HG03135 (cell line): ENCODE data around the gene TRIM67.

Experiments
- ATAC-seq: cut with Tn5 transposase; IDR thresholded peaks from one replicate; pipeline ENCODE4 v1.9.1; 2021; ENCODE audit warnings: mild to moderate bottlenecking, moderate library complexity; ENCODE audit not compliant: unreplicated experiment

The TRIM67 gene

GRCh38 chr1:231183639-231184590 is 22.1 kb downstream of the TRIM67 start:
- no peak for ATAC-seq

- ATAC-seq = no peak
Observed at GRCh38 chr1:231184891-231185290, 23.0 kb downstream of the TRIM67 start.

DNA sequence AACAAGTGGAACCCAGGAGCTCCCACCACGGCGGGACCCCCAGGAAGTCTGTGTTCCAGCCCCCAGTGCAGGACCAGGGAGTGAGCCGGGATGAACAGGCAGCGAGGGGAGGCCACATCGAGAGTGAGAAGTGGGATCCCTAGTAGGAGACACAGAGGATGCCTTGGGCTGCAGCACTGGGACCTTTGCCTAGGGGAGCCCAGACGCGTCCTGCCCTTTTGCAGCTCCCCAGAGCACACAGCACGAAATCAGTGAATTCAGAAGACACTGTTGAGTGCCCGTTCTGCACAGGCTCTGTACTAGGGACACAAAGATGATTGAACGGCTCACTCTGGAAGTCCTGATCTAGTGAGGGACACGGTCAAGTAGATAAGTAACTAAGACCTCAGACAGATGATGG is 23.5 kb downstream of the TRIM67 start:
- ATAC-seq = no peak

GRCh38 chr1:231186356-231187115 is 24.7 kb downstream of the TRIM67 start:
- no peak for ATAC-seq

DNA sequence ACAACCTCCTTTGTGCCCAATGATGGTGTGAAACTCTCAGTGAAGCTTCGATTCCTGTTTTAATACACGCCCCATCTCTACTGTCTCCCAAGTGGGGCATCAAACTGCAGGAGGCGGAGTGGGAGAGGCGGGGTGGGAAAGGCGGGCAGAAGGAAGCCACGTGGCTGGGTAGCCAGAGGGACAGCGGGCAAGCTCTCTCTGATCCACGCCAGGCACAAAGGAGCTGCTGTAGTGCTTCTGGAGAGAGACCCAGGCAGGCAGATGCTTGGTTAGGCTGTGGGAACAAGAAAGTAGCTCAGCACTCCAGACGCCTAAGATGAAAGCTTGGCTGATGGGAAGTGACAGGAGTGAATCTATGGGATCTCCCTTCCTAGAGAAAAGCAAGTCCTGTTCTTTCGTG is 25.7 kb downstream of the TRIM67 start:
- no peak for ATAC-seq

DNA sequence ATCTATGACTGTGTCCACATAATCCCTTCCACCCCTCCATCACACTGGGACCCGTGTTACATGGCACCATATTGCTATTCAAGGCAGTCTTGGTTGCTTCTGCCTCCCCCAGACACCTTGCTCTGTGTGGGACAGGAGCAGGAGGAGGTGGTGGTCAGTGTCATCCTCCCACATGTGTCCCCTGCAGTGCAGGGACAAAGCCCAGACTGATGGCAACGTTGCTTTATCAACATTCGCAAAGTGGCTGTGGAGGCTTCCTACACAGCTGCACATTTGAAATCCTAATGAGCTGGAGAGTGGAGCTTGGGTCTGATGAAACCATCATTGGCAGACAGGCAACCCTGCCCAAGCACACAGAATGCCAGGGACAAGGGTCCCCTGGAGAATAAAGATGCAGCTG is 26.2 kb downstream of the TRIM67 start:
- ATAC-seq = no peak

DNA sequence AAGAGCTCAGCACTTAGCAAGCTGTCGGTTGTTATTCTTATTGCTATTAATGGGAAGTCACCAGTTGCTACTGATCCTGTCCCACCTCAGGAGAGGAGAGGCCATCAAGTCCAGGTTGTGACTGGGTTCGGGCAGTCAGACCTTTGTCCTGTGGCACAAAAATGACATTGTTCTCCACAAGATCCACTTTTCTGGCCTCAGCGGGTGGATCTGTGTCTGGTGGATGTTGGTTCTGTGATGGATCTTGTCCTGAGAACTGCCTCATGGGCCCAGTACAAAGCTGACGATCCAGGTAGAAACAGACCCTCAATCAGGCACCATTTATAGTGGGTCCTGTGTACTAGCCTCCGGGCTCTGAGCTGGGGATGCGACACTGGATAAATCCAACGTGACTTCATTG is 26.9 kb downstream of the TRIM67 start:
- ATAC-seq = no peak

- no peak for ATAC-seq
Observed at GRCh38 chr1:231189683-231190270, 27.9 kb downstream of the TRIM67 start.

GRCh38 chr1:231190456-231190855 is 28.6 kb downstream of the TRIM67 start:
- ATAC-seq = no peak

- ATAC-seq = no peak
Observed at GRCh38 chr1:231192620-231193163, 30.8 kb downstream of the TRIM67 start.

DNA sequence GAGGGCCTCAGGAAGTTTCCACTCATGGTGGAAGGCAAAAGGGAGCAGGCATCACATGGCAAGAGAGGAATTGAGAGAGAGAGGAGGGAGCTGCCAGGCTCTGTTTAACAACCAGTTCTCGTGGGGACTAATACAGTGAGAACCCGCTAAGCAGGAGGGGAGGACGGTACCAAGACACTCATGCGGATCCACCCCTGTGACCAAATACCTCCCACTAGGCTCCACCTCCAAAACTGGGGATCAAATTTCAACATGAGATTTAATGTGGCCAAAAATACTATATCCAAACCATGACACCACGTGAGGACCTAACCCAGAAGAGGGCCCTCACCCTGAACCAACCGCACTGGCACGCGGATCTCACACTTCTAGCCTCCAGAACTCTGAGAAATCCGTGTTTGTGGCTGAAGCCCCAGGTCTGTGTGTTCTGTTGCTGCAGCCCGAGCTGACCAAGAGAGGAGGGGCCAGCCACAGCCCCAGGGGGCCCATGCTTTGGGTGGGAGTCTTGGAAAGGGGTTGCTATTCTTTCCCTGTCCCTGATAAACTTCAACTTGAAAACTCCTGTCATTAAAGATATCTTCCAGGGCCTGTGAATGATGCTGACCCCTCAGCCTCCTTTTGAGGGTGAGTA is 32.0 kb downstream of the TRIM67 start:
- no peak for ATAC-seq

DNA sequence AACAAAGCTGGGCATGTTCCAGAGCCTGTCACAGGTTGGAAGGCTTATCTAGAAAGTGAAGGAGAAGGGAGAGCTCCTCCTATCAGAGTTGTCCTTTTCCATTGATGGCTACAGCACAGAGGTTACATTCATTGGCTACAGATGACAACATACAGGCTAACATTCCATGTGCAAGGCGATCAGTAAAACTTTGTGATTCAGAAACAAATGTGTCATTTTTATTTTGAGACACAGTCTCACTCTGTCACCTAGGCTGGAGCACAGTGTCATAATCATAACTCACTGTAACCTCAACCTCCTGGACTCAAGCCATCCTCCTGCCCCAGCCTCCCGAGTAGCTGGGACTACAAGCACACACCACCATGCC is 32.6 kb downstream of the TRIM67 start:
- no peak for ATAC-seq

DNA sequence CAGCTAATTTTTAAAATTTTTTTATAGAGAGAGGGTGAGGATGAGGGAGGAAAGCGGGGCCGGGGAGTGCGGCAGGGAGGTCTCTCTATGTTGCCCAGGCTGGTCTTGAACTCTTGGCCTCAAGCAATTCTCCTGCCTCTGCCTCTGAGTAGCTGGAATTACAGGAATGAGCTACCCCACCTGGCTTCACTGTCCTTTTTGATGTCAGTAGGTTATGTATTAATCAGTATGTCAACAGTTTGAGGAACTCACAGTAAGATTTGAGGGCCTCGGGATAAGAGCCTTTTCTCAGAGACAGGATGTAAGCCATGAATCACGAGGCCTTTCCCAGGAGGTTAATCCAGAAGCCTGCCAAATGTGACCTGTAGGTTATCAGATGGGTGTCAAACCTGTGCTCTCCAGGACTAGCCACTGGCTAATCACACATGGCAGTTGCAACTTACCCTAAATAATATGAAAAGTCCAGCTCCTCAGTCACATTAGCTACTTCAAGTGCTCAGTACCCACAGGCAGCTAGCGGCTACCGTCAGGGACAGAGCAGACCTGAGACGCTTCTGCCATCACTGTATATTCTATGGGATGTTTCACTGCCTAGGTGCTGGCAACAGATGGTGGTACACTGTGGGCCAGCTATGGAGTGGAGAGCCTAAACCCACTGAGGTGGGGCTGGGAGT is 33.1 kb downstream of the TRIM67 start:
- no peak for ATAC-seq

DNA sequence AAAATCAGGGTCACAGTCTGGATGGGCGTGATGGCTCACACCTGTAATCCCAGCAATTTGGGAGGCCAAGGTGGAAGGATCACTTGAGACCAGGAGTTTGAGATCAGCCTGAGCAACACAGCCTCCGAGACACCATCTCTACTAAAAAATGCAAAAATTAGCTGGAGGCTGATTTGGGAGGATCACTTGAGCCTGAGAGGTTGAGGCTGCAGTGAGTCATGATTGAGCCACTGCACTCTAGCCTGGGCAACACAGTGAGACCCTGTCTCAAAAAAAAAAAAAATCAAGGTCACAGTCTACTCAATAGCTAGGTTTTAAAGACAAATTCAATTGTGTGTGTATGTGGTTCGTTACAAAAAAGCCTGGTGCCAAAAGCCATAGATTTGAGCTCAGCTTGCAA is 34.4 kb downstream of the TRIM67 start:
- ATAC-seq = no peak

- ATAC-seq = no peak
Observed at GRCh38 chr1:231196728-231197127, 34.9 kb downstream of the TRIM67 start.

DNA sequence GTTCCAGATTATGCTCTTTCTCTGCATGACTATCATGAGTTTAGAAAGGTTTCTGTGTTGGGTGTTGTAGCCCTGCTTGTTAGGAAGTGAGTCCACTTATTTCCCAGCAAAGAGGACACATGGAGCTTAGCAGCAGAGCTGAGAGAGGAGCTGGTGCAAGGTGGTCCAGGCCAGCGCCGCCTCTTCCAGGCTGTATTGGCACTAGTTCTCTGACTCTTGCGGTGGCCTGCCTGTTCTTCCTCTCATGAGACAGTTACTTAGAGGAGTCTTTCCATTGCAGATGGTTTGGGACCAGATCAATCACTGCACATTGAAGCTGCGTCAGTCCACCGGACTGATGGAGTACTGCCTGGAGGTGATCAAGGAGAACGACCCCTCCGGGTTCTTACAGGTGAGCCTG is 38.0 kb downstream of the TRIM67 start:
- no peak for ATAC-seq

GRCh38 chr1:231200388-231201031 is 38.7 kb downstream of the TRIM67 start:
- ATAC-seq = no peak

GRCh38 chr1:231201375-231201978 is 39.6 kb downstream of the TRIM67 start:
- no peak for ATAC-seq

DNA sequence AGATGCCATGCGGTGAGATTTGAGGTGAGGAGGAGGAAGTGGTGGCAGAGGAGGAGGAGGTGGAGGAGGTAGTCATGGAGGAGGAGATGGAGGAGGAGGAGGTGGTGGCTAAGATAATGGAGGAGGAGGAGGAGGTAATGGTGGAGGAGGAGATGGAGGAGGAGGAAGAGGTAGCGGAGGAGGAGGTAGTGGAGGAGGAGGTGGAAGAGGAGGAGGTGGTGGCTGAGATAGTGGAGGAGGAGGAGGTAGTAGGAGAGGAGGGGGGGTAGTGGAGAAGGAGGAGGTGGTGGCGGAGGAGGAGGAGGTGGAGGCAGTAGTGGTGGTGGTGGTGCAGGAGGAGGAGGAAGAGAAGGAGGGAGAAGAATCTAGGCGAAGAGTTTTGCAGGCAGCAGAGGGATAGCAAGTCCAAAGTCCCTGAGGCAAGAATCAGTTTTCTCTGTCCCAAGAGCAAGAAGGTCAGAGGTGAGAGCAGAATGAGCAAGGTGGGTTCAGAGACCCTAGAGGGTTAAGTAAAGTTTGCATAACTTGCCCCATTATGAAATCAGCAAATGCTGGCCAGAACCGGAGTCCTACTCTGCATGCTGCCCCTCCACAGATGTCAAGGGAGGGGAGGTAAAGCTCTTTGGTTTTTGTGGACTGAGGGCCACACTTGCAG is 40.2 kb downstream of the TRIM67 start:
- ATAC-seq = no peak
